ENCODE results near the gene TROAP.
A peak's percentile ranks its signal among the peaks of the same experiment; 100 is the strongest.

The TROAP gene

GRCh38 chr12:49334681-49335080, 11.6 kb downstream of the TROAP start:
- TF ChIP-seq CTCF (IDR thresholded peaks at IDR 0.05; ENCODE audit: low read depth, low read length, missing control alignments) = no peak
- H3K4me3 ChIP-seq (ENCODE audit: low read depth, low read length) = no peak overlapping the region
- no peaks in the 10 kb centered on the region for H3K36me3 ChIP-seq (replicated peaks)
- H3K27me3 ChIP-seq (replicated peaks) = peaks cover 35% of the 10 kb centered on the region
- no peak for DNase-seq
- in situ Hi-C loops (cut with HindIII; ENCODE audit: low pct_ligation_motif_present, low sequenced_read_pairs) = no loop called here
- no peak overlapping the region for H3K27ac ChIP-seq

GRCh38 chr12:49335118-49335954, 12.3 kb downstream of the TROAP start:
- Histone ChIP-seq H3K27ac (no peak overlapping the region), H3K36me3 (replicated peaks) (no peaks in the 10 kb centered on the region), H3K27me3 (replicated peaks) (peaks cover 35% of the 10 kb centered on the region), H3K4me3 (ENCODE audit: low read depth, low read length) (no peak overlapping the region)
- TF ChIP-seq CTCF (IDR thresholded peaks at IDR 0.05; ENCODE audit: low read depth, low read length, missing control alignments) = no peak
- in situ Hi-C loops (cut with HindIII; ENCODE audit: low pct_ligation_motif_present, low sequenced_read_pairs) = no loop called here
- DNase-seq = no peak

- no peak overlapping the region for H3K27ac ChIP-seq
- H3K27me3 ChIP-seq (replicated peaks) = peaks cover 35% of the 10 kb centered on the region
- no peak overlapping the region for H3K4me3 ChIP-seq (ENCODE audit: low read depth, low read length)
- no peak for DNase-seq
- in situ Hi-C loops (cut with HindIII; ENCODE audit: low pct_ligation_motif_present, low sequenced_read_pairs) = no loop called here
- H3K36me3 ChIP-seq (replicated peaks) = no peaks in the 10 kb centered on the region
- no peak for TF ChIP-seq CTCF (IDR thresholded peaks at IDR 0.05; ENCODE audit: low read depth, low read length, missing control alignments)
Observed at GRCh38 chr12:49335955-49336644, 13.0 kb downstream of the TROAP start.

GRCh38 chr12:49336645-49337584, 13.9 kb downstream of the TROAP start, which contains the start of gene C1QL4:
Gene C1QL4, minus strand, starts transcription at chr12:49337188. Its CDS starts 711 bp downstream, at chr12:49336477.
- peak; percentile 83 for TF ChIP-seq CTCF (IDR thresholded peaks at IDR 0.05; ENCODE audit: low read depth, low read length, missing control alignments)
- in situ Hi-C loops (cut with HindIII; ENCODE audit: low pct_ligation_motif_present, low sequenced_read_pairs) = no loop called here
- Histone ChIP-seq H3K4me3 (ENCODE audit: low read depth, low read length) (peak within 1 kb of the TSS; percentile 37), H3K36me3 (replicated peaks) (no peaks in the 10 kb centered on the region), H3K27me3 (replicated peaks) (peaks cover 40% of the 10 kb centered on the region), H3K27ac (no peak within 1 kb of the TSS)
- DNase-seq = peak; percentile 57

GRCh38 chr12:49338830-49339463, 15.9 kb downstream of the TROAP start:
- Histone ChIP-seq H3K4me3 (ENCODE audit: low read depth, low read length) (no peak overlapping the region), H3K36me3 (replicated peaks) (no peaks in the 10 kb centered on the region), H3K27me3 (replicated peaks) (peaks cover 38% of the 10 kb centered on the region), H3K27ac (no peak overlapping the region)
- no peak for DNase-seq
- no peak for TF ChIP-seq CTCF (IDR thresholded peaks at IDR 0.05; ENCODE audit: low read depth, low read length, missing control alignments)
- in situ Hi-C loops (cut with HindIII; ENCODE audit: low pct_ligation_motif_present, low sequenced_read_pairs) = no loop called here
